K562 (cell line): ENCODE results near the gene ATP5PD. TPM values are rescaled to one million over a fixed set of nuclear protein-coding genes. Genes with fewer than 3 reads are reported as not detected.

Experiments used
- CHD1 ChIP-seq: fragments of 200-600 bp; sonication (generic); IDR thresholded peaks from one replicate; pipeline ENCODE4 v1.6.1; 2012; ENCODE audit warnings: mild to moderate bottlenecking, moderate library complexity, low read length, inconsistent platforms
- E2F8 ChIP-seq: fragments of 450-650 bp; IDR thresholded peaks from 2 replicates; pipeline ENCODE4 v1.7.1; 2018; ENCODE audit warnings: mild to moderate bottlenecking, low read depth; ENCODE audit not compliant: partially characterized antibody
- ETV1 ChIP-seq: fragments of 450-650 bp; conservative IDR thresholded peaks from 2 replicates; pipeline ENCODE4 v1.6.1; 2016; ENCODE audit warnings: missing genetic modification characterization, control low read depth, low read depth, missing compliant biosample characterization
- HEY1 ChIP-seq: fragments of 250-450 bp; sonication (Bioruptor Pico); IDR thresholded peaks from 2 replicates; pipeline ENCODE4 v1.5.0; 2020; ENCODE audit warnings: mild to moderate bottlenecking, moderate library complexity, borderline replicate concordance
- MBD1 ChIP-seq: fragments of 250-450 bp; sonication (Bioruptor Pico); IDR thresholded peaks from 2 replicates; pipeline ENCODE4 v1.8.0; 2022; ENCODE audit warnings: inconsistent platforms
- MED1 ChIP-seq: sonication (generic); formaldehyde crosslinking; IDR thresholded peaks from 2 replicates; pipeline ENCODE4 v1.8.1; 2023; ENCODE audit warnings: missing genetic modification reagents, borderline replicate concordance
- PBX2 ChIP-seq, 2 experiments: IDR thresholded peaks in 1 of 2; conservative IDR thresholded peaks in 1 of 2; 2 replicates each; pipeline ENCODE4 v1.6.1; 2016; ENCODE audit warnings: low read depth in 2 of 2, mild to moderate bottlenecking in 1 of 2, missing compliant biosample characterization in 1 of 2, missing genetic modification characterization in 1 of 2, moderate library complexity in 1 of 2
- POLR3A ChIP-seq: IDR thresholded peaks from 2 replicates; pipeline ENCODE4 v1.6.1; 2011; ENCODE audit warnings: borderline replicate concordance, mild to moderate bottlenecking, moderate library complexity; ENCODE audit not compliant: insufficient read length, insufficient read depth; ENCODE audit errors: extremely low read depth
- RBM17 ChIP-seq: fragments of 200-400 bp; formaldehyde crosslinking; IDR thresholded peaks from 2 replicates; pipeline ENCODE4 v1.6.1; 2017; ENCODE audit warnings: low read depth, mild to moderate bottlenecking, low read length, borderline replicate concordance
- SIN3B ChIP-seq: fragments of 450-650 bp; IDR thresholded peaks from 2 replicates; pipeline ENCODE4 v1.6.1; 2017; ENCODE audit warnings: low read depth, mild to moderate bottlenecking, moderate library complexity
- ZNF12 ChIP-seq: sonication (generic); formaldehyde crosslinking; IDR thresholded peaks from 2 replicates; pipeline ENCODE4 v1.4.0; 2020; ENCODE audit warnings: mild to moderate bottlenecking, missing genetic modification reagents
- ZNF277 ChIP-seq: fragments of 250-450 bp; sonication (Bioruptor Pico); IDR thresholded peaks from 2 replicates; pipeline ENCODE4 v1.8.0; 2022; ENCODE audit warnings: inconsistent platforms, mild to moderate bottlenecking, moderate library complexity, borderline replicate concordance
- ZNF507 ChIP-seq: conservative IDR thresholded peaks from 2 replicates; pipeline ENCODE4 v1.6.1; 2017; ENCODE audit warnings: missing genetic modification characterization, missing compliant biosample characterization
- ZSCAN32 ChIP-seq: fragments of 450-650 bp; formaldehyde crosslinking; IDR thresholded peaks from 2 replicates; pipeline ENCODE4 v1.4.0; 2020; ENCODE audit warnings: mild to moderate bottlenecking, moderate library complexity
- polyA plus RNA-seq, 8 experiments: library from polyadenylated mRNA; depleted of rRNA in 4 of 8; stranded (reverse) in 5 of 8; unstranded in 3 of 8; fragments of >200 nt; fragmentation: Nextera tagmentation in 2 of 8; fragmentation: Illumina TruSeq in 1 of 8; extraction: Ambion mirVana in 2 of 8; extraction: Trizol in 1 of 8; gene quantifications; 2 replicates each; pipeline versions ENCODE4 v1.2.1 to v1.2.3, GENCODE V29; 2011 to 2014; ENCODE audit warnings: inconsistent platforms in 1 of 8, missing spikeins in 1 of 8
- total RNA-seq, 7 experiments: library from RNA; depleted of rRNA in 6 of 7; stranded (reverse); fragments of >200 nt in 6 of 7; fragmentation: Illumina TruSeq in 2 of 7; extraction: Trizol in 2 of 7; gene quantifications; 2 replicates each; pipeline versions ENCODE4 v1.2.1 to v1.2.3, GENCODE V29; 2011 to 2021; ENCODE audit warnings: low replicate concordance in 1 of 7
- TF ChIP-seq, protein P1 (sequence below): IDR thresholded peaks from 2 replicates; pipeline ENCODE4 v1.6.1; 2012; ENCODE audit warnings: low read depth, low read length, improper control_type of control experiment, borderline replicate concordance

The ATP5PD gene
- total and polyA plus RNA-seq, 9 of the 15 experiments (the other 6 are each of a cell fraction or from before 2014, with no cell fraction given), result 271 to 828 (median 432) TPM

GRCh38 chr17:75012346-75013091 lies 34.2 kb downstream of the ATP5PD start, which contains the start of gene MRPL58 (continued):
- no peak for TF ChIP-seq PBX2 (CRISPR knock-in tag; IDR thresholded peaks at IDR 0.05; ENCODE audit: low read depth)
- TF ChIP-seq PBX2 (tag; conservative IDR thresholded peaks at IDR 0.05; ENCODE audit: low read depth), result no peak
- TF ChIP-seq MED1 (CRISPR knock-in tag), result no peak
- TF ChIP-seq CHD1, result no peak
- TF ChIP-seq ZSCAN32, result no peak
- TF ChIP-seq ETV1, result peak; percentile 47; the same call in 1 of the 2 replicates
- TF ChIP-seq SIN3B, result peak; percentile 95
- TF ChIP-seq ZNF507 (tag), result no peak
- TF ChIP-seq ZNF12 (CRISPR knock-in tag), result no peak
- TF ChIP-seq MBD1 (CRISPR knock-in tag), result no peak
- TF ChIP-seq HEY1 (CRISPR knock-in tag), result no peak
- no peak for TF ChIP-seq POLR3A
- no peak for TF ChIP-seq RBM17
- TF ChIP-seq, protein P1, sequence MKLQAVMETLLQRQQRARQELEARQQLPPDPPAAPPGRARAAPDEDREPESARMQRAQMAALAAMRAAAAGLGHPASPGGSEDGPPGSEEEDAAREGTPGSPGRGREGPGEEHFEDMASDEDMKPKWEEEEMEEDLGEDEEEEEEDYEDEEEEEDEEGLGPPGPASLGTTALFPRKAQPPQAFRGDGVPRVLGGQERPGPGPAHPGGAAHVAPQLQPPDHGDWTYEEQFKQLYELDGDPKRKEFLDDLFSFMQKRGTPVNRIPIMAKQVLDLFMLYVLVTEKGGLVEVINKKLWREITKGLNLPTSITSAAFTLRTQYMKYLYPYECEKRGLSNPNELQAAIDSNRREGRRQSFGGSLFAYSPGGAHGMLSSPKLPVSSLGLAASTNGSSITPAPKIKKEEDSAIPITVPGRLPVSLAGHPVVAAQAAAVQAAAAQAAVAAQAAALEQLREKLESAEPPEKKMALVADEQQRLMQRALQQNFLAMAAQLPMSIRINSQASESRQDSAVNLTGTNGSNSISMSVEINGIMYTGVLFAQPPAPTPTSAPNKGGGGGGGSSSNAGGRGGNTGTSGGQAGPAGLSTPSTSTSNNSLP, result no peak
- TF ChIP-seq E2F8, result peak; percentile 71
- TF ChIP-seq ZNF277 (CRISPR knock-in tag), result no peak
